HG03064 (cell line): ENCODE measurements around the gene HCFC2.
"Not testable (repeated sequence)": the region's sequence is repeated elsewhere in the genome, so short reads cannot be mapped to it uniquely, and the experiment has no call there.

Experiments used
- ATAC-seq: cut with Tn5 transposase; IDR thresholded peaks from one replicate; pipeline ENCODE4 v1.9.1; 2021; ENCODE audit warnings: low read depth; ENCODE audit not compliant: unreplicated experiment

Gene HCFC2

GRCh38 chr12:104064031-104064841 is at the start of gene HCFC2:
Gene HCFC2 (plus strand): TSS chr12:104064531. CDS start chr12:104064561, 30 bp downstream.
- ATAC-seq: peak; percentile 93

GRCh38 chr12:104021862-104022261 is 42.5 kb upstream of the HCFC2 start:
- ATAC-seq: not testable (repeated sequence)

GRCh38 chr12:104022786-104023185 is 41.5 kb upstream of the HCFC2 start:
- ATAC-seq: no peak

- ATAC-seq: no peak
Observed at GRCh38 chr12:104023710-104024109, 40.6 kb upstream of the HCFC2 start.

GRCh38 chr12:104024348-104024747 is 40.0 kb upstream of the HCFC2 start:
- no peak for ATAC-seq

GRCh38 chr12:104025771-104026170 is 38.6 kb upstream of the HCFC2 start:
- no peak for ATAC-seq

GRCh38 chr12:104026841-104027599 is 37.3 kb upstream of the HCFC2 start:
- ATAC-seq: no peak

GRCh38 chr12:104030596-104030995 is 33.7 kb upstream of the HCFC2 start:
- not testable (repeated sequence) for ATAC-seq

GRCh38 chr12:104036143-104036542 is 28.2 kb upstream of the HCFC2 start:
- ATAC-seq: not testable (repeated sequence)

GRCh38 chr12:104039769-104040168 is 24.6 kb upstream of the HCFC2 start:
- not testable (repeated sequence) for ATAC-seq

- no peak for ATAC-seq
Observed at GRCh38 chr12:104042580-104042979, 21.8 kb upstream of the HCFC2 start.

- no peak for ATAC-seq
Observed at GRCh38 chr12:104044158-104044557, 20.2 kb upstream of the HCFC2 start.

GRCh38 chr12:104046306-104046705 is 18.0 kb upstream of the HCFC2 start:
- ATAC-seq: no peak

GRCh38 chr12:104048162-104048561 is 16.2 kb upstream of the HCFC2 start:
- no peak for ATAC-seq

GRCh38 chr12:104048811-104049210 is 15.5 kb upstream of the HCFC2 start:
- no peak for ATAC-seq

- ATAC-seq: no peak
Observed at GRCh38 chr12:104049278-104049902, 14.9 kb upstream of the HCFC2 start.

GRCh38 chr12:104049903-104050356 is 14.4 kb upstream of the HCFC2 start, which contains the start of gene GLT8D2:
Gene GLT8D2 (minus strand): TSS chr12:104050187. CDS start chr12:104019648, 30,539 bp downstream.
- ATAC-seq: no peak

GRCh38 chr12:104050436-104050835 is 13.9 kb upstream of the HCFC2 start:
- no peak for ATAC-seq

GRCh38 chr12:104054681-104055346 is 9.5 kb upstream of the HCFC2 start:
- ATAC-seq: no peak

- no peak for ATAC-seq
Observed at GRCh38 chr12:104055686-104056388, 8.5 kb upstream of the HCFC2 start.
